ENCODE data around the gene EIF6.

EIF6 gene

DNA sequence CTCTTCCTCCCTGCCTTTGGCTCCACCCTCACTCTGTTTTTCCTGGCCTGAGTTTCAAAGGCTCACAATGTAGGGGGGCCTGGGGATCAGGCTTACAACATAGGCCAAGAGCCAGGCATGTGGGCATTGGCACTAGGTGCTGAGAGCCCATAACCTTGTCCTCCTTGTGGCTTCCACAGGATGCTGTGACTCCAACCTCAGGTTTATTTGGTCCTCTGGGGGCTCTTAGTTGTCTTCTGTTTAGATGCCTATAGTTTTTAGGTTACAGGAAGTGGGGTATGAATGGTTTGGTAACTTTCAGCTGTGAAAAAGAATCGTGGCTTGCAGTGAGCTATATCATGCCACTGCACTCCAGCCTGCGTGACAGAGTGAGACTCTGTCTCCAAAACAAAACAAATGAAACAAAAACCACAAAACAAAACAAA, 32.5 kb downstream of the EIF6 start:
- peak; percentile 64 for DNase-seq

DNA sequence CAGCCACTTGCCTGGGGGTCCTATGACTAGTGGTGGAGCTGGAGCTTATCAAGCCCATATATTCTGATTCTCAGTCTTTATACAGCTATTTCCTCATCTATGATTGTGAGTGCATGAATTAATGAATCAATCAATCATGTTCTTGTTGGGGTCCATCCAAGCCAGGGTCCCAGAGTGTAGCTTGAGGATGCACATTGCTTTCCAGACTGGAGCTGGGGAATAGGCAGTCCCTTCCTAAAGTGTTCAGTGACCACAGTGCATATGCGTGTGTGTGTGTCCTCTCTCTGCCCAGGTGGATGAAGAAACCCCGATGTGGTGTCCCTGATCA, 33.0 kb downstream of the EIF6 start:
- DNase-seq, result no peak

DNA sequence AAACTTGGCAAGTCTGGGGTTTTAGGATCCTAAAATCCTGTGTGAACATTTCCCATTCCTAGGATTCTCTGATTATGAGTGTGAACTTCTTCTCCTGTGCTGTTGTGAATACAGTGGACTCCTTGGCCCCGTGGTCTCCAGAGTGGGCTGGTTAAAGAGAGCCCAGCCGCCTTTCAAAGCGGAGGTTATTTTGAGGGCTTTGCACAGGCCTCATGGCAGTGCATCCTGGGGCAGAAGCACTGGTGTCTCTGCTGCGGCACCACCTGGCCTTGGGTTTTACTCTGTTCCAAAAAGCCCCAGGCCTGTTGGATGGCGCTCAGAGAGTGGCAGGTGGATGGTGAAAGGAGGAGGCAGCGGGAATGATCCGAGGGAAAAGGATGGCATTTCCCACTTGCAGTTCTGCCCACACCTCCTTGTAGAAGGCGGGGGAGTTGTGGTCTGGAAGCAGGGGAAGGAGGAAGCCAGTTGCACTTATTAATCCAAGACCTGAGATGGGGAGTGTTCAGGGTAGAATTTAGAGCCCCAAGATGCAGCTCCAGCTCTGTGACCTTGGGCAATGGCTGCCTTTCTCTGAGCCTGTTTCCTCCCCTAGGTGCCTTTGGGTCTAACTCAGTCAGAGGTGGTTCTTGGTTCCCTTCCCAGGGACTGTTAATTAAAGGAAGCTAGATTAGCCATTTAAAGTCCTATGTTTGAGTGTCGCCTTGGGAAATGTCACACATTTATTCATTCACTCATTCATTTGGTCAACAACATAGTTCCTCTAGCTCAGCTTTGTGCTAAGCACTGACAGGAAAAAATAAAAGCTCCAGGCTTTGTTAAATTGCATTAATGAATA, 35.7 kb downstream of the EIF6 start:
- no peak for DNase-seq

DNA sequence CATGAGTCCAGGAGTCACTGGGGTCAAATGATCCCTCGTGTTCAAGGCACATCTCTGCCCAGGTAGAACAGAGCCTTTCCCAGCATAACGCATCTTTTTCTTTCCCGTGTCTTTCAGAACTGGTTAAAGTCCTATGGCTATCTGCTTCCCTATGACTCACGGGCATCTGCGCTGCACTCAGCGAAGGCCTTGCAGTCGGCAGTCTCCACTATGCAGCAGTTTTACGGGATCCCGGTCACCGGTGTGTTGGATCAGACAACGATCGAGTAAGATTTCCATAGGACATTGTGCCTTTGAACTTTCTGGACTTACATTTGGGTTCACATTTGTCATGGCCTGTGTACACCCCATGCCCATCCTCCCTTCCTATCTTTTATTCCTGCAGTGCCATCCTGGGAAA, 37.8 kb downstream of the EIF6 start:
- DNase-seq, result no peak

DNA sequence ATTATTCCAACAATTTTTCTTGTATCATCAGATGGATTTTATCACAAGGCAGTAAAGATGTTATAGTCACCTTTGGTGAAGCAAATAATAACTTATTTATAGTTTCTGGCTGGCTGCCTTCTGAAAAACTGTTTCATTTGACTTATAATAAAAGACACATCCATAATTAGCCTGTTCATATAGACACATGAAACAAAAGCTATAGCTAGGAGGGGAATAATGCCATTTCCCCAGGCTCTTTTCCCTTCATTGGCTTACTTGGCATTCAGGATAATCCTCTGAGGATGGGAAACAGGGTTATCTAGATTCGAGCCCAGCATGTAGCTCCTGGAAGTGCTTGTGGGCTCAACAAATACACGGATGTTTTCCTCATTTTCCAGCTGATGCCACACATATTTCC, 40.6 kb downstream of the EIF6 start:
- no peak for DNase-seq

DNA sequence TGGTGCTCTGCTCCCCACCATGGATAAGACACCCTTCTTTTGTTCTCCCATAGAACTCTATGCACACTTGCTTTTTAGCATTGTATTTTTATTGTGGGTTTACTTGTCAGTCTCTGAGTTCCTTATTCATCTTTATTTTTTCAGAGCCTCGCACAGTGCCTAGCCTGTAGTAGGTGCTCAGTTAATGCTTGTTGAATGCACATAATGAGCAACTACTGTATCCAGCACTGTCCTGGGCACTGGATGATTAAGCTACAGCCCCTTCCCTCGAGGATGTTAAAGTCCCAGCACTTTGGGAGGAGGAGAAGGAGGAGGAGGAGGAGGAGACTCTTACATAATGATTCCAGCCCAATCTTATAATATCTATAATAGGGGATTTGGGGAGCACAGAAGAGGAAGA, 41.3 kb downstream of the EIF6 start:
- DNase-seq, result no peak

DNA sequence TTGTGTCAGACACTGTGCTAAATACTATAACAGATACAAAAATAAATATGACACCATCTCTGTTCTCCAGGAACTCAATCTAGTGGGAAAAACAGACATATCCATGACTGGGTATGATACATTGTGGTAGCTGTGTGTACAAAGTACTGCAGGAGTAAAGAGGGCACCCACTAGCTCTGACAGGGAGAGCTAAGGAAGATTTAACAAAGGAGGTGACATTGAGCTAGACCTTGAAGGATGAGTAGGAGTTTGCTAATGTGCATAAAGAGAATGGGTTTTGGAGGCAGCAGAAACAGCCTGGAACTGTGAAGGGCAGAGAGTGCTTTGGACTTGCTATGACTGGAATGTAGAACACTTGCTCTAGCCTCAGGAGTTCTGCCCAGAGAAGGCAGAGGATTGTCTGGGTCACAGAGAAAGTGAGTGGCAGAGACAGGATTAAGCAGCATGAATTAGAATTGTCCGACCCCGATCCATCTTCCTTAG, 43.7 kb downstream of the EIF6 start:
- no peak for DNase-seq

DNA sequence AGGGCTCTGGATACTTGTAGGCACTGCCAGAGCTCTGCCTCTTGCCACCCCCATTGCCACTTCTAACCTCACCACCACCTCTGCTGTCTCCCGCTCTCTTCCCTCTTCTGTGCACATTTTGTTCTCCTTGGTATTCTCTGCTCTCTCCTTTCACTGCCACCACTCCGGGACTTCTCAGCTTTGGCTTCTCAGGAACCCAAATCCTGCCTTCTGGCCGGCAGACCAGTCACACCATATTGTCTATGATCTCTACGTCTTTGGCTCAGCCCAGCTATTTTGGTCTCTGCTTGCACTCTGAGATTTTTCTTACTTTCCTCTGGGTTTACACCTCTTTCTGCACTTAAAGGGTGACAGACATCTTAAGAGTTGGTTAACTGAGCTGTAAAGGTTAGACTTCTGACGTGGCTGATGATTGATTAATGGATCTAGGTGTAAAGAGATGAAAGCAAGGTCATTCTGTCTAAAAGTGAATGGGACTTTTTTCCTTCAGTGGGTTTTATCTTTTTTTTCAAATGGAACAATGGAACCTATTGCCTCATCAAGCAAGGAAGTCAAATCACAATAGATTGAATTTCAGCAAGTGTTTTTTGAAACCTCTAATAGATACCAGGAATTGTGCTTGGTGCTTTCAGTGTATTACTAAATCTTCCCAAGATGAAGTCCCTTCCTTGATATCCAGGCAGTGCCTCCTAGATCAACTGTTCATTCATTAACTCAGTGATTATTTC, 44.3 kb downstream of the EIF6 start:
- no peak for DNase-seq

DNA sequence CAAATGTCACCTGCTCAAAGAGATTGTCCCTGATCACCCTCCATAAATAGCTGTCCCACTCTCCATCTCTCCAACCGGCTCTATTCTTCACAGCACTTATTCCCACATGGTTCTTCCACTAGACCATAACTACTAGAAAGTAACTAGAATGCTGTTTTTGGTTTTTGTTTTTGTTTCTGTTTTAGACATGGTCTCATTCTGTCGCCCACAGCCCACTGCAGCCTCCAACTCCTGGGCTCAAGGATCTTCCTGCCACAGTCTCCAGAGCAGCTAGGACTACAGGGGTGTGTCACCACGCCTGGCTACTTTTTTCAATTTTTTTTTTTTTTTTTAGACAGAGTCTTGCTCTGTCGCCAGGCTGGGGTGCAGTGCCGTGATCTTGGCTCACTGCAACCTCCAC, 45.8 kb downstream of the EIF6 start:
- no peak for DNase-seq

DNA sequence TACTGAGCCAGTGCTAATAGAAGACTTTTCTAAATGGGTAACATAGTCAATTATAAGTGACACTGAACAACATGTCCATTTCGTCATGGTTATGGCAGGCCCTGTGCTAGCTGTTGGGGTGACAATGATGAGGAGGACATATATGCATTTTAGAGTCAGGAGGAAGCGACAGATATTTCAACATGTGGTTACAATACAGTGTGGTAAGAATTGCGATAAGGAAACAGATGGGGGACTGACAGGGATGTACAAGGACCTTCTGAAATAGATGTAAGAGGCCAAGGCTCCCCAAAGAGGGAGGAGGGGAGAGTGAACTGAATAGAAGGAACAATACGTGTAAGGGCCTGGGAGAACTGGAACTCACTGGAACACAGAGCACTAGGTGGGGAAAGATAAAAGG, 46.4 kb downstream of the EIF6 start:
- DNase-seq, result no peak

DNA sequence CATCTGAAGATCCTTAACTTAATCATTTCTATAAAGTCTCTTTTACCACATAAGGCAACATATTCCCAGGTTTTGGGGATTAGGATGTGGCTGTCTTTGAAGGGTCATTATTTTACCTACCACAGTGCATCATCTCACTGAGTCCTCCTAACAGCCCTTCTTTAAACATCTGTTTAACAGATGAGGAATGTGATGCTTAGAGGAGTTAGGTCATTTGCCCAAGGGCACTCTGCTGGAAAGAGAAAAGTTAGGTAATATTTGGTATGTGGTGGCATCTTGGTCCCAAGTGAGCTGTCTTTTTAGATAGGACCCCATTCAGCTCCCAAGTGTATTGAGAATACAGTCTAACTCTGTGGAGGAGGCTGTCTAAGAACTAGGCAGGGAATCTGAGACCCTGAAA, 47.1 kb downstream of the EIF6 start:
- no peak for DNase-seq

DNA sequence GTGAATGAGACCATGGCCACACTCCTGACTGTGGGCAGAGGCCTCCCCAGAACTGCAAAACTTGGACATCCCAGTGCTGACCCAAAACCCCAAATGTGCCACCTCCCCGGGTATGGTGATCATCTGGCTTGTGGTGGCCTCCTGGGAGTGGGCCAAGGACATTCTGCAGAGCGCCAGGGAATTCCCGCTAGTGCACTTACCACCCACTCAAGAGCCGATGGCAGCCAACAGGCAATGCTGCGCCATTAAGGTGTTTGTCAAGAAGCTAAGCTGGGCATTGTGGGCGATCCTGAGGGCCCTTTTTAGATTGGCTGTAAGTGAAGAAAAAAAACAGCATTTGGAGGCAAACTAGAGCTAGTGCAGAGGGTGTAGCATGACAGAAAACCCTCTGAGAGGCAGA, 48.7 kb downstream of the EIF6 start:
- DNase-seq, result no peak

DNA sequence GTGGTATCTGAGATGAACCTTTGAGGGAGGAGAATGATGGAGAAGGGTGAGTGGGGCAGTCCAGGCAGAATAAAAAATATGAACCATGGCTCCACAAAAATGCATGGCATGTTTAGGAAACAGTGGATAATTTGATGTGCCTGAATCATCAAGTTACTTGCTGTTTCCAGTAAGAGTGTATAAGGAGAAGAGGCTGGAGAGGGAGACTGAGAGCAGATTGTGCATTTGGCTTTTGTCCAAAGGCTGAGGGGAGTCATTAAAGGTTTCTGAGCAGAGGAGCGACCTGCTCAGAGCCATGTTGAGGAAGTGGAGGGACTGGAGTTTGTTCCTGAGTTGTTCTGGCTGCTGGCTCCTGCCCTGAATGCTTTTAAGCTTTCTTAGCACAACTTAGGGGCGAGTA, 52.0 kb downstream of the EIF6 start:
- no peak for DNase-seq
